H9 (cell line): ENCODE results near the gene PRR23C. TPM values are rescaled to one million over a fixed set of nuclear protein-coding genes. Genes with fewer than 3 reads are reported as not detected.

Experiments
- DNase-seq: peaks from one replicate; pipeline ENCODE4 v3.0.0-alpha.2; 2017
- H2AFZ ChIP-seq: one replicate; pipeline ENCODE4 v1.6.1; 2013; ENCODE audit warnings: mild to moderate bottlenecking, low read length, control low read depth, moderate library complexity
- H2AK5ac ChIP-seq: 2 replicates; pipeline ENCODE4 v1.6.1; 2013; ENCODE audit warnings: low read length, control low read depth, mixed read lengths; ENCODE audit not compliant: insufficient read length
- H2BK120ac ChIP-seq: one replicate; pipeline ENCODE4 v1.6.1; 2013; ENCODE audit warnings: low read depth, mild to moderate bottlenecking, low read length, control low read depth, inconsistent platforms; ENCODE audit not compliant: poor library complexity, severe bottlenecking
- H2BK12ac ChIP-seq: 2 replicates; pipeline ENCODE4 v1.6.1; 2013; ENCODE audit warnings: low read length, control low read depth, mixed read lengths, low read depth; ENCODE audit not compliant: insufficient read length
- H2BK15ac ChIP-seq: 2 replicates; pipeline ENCODE4 v1.6.1; 2013; ENCODE audit warnings: low read depth, low read length, control low read depth
- H2BK20ac ChIP-seq: one replicate; pipeline ENCODE4 v1.6.1; 2013; ENCODE audit warnings: low read depth, mild to moderate bottlenecking, low read length, control low read depth, inconsistent platforms; ENCODE audit not compliant: poor library complexity, severe bottlenecking
- H2BK5ac ChIP-seq: 2 replicates; pipeline ENCODE4 v1.6.1; 2013; ENCODE audit warnings: low read length, control low read depth, mixed read lengths; ENCODE audit not compliant: insufficient read length
- H3K14ac ChIP-seq: 2 replicates; pipeline ENCODE4 v1.6.1; 2013; ENCODE audit warnings: low read length, control low read depth; ENCODE audit not compliant: insufficient read depth
- H3K18ac ChIP-seq: 2 replicates; pipeline ENCODE4 v1.6.1; 2013; ENCODE audit warnings: low read depth, mild to moderate bottlenecking, mixed read lengths, low read length, control low read depth; ENCODE audit not compliant: insufficient read length
- H3K23ac ChIP-seq: 2 replicates; pipeline ENCODE4 v1.6.1; 2013; ENCODE audit warnings: low read length, control low read depth, mixed read lengths, low read depth; ENCODE audit not compliant: insufficient read length
- H3K23me2 ChIP-seq: 2 replicates; pipeline ENCODE4 v1.6.1; 2013; ENCODE audit warnings: low read depth, mild to moderate bottlenecking, mixed read lengths, low read length, control low read depth; ENCODE audit not compliant: insufficient read length, poor library complexity, severe bottlenecking
- H3K27ac ChIP-seq: 2 replicates; pipeline ENCODE4 v1.5.1; 2013; ENCODE audit warnings: low read length, control low read depth, mixed read lengths, low read depth; ENCODE audit not compliant: insufficient read length
- H3K27me3 ChIP-seq: 2 replicates; pipeline ENCODE4 v1.6.1; 2013; ENCODE audit warnings: low read length, control low read depth, inconsistent platforms; ENCODE audit not compliant: insufficient read depth
- H3K4ac ChIP-seq: 2 replicates; pipeline ENCODE4 v1.6.1; 2013; ENCODE audit warnings: low read depth, mild to moderate bottlenecking, control low read depth, inconsistent platforms, low read length, moderate library complexity
- H3K4me1 ChIP-seq: 2 replicates; pipeline ENCODE4 v1.6.1; 2013; ENCODE audit warnings: low read length, control low read depth, inconsistent platforms; ENCODE audit not compliant: insufficient read depth
- H3K4me2 ChIP-seq: 2 replicates; pipeline ENCODE4 v1.6.1; 2013; ENCODE audit warnings: low read length, control low read depth, mixed read lengths; ENCODE audit not compliant: insufficient read length, insufficient read depth
- H3K56ac ChIP-seq: 2 replicates; pipeline ENCODE4 v1.6.1; 2013; ENCODE audit warnings: low read depth, mild to moderate bottlenecking, mixed read lengths, low read length, control low read depth; ENCODE audit not compliant: insufficient read length
- H3K79me1 ChIP-seq: 2 replicates; pipeline ENCODE4 v1.6.1; 2013; ENCODE audit warnings: low read depth, mild to moderate bottlenecking, moderate library complexity, low read length, control low read depth, inconsistent platforms; ENCODE audit not compliant: insufficient read depth, poor library complexity, severe bottlenecking
- H3K79me2 ChIP-seq: 2 replicates; pipeline ENCODE4 v1.6.1; 2013; ENCODE audit warnings: low read length, control low read depth, inconsistent platforms; ENCODE audit not compliant: insufficient read depth
- H3K9ac ChIP-seq: 2 replicates; pipeline ENCODE4 v1.6.1; 2013; ENCODE audit warnings: low read length, control low read depth, mixed read lengths; ENCODE audit not compliant: insufficient read length; ENCODE audit errors: extremely low read depth
- H3K9me3 ChIP-seq: one replicate; pipeline ENCODE4 v1.6.1; 2013; ENCODE audit warnings: low read depth, low read length, inconsistent platforms; ENCODE audit not compliant: control insufficient read depth
- H3T11ph ChIP-seq: one replicate; pipeline ENCODE4 v1.6.1; 2013; ENCODE audit warnings: mild to moderate bottlenecking, low read length, control low read depth, inconsistent platforms
- H4K20me1 ChIP-seq: one replicate; pipeline ENCODE4 v1.6.1; 2013; ENCODE audit not compliant: control insufficient read depth, insufficient read length, insufficient read depth
- H4K5ac ChIP-seq: 2 replicates; pipeline ENCODE4 v1.6.1; 2013; ENCODE audit warnings: low read depth, mild to moderate bottlenecking, mixed read lengths, low read length, control low read depth; ENCODE audit not compliant: insufficient read length
- H4K8ac ChIP-seq: replicated peaks from 2 replicates; pipeline ENCODE4 v1.6.1; 2013; ENCODE audit warnings: low read length, control low read depth, mixed read lengths, low read depth; ENCODE audit not compliant: insufficient read length
- H4K91ac ChIP-seq: 2 replicates; pipeline ENCODE4 v1.6.1; 2013; ENCODE audit warnings: low read depth, mild to moderate bottlenecking, moderate library complexity, mixed read lengths, low read length, control low read depth; ENCODE audit not compliant: insufficient read length
- H3K27ac Mint-ChIP-seq, 3 experiments: 2 replicates in 2 of 3; 3 replicates in 1 of 3; pipeline ENCODE4 v1.8.0; 2020 to 2021; ENCODE audit warnings: mixed read lengths in 3 of 3, mild to moderate bottlenecking in 1 of 3, moderate library complexity in 1 of 3
- H3K27me3 Mint-ChIP-seq: 2 replicates; pipeline ENCODE4 v1.8.0; 2021; ENCODE audit warnings: low read depth, mild to moderate bottlenecking, moderate library complexity, mixed read lengths
- H3K36me3 Mint-ChIP-seq, 3 experiments: 2 replicates in 2 of 3; 3 replicates in 1 of 3; pipeline ENCODE4 v1.8.0; 2020 to 2021; ENCODE audit warnings: low read depth in 3 of 3, mixed read lengths in 3 of 3; ENCODE audit not compliant: insufficient read depth in 1 of 3
- H3K4me1 Mint-ChIP-seq, 2 experiments: 2 replicates each; pipeline ENCODE4 v1.8.0; 2020; ENCODE audit warnings: mixed read lengths in 2 of 2
- H3K4me3 Mint-ChIP-seq, 2 experiments: 2 replicates in 1 of 2; 3 replicates in 1 of 2; pipeline ENCODE4 v1.8.0; 2020 to 2021; ENCODE audit warnings: mild to moderate bottlenecking in 2 of 2, mixed read lengths in 2 of 2, moderate library complexity in 1 of 2
- H3K9me3 Mint-ChIP-seq, 2 experiments: 2 replicates in 1 of 2; 3 replicates in 1 of 2; pipeline ENCODE4 v1.8.0; 2020; ENCODE audit warnings: mild to moderate bottlenecking in 2 of 2, mixed read lengths in 2 of 2, moderate library complexity in 1 of 2
- CTCF ChIP-seq: fragments of 200-600 bp; sonication (generic); conservative IDR thresholded peaks from 3 replicates; pipeline ENCODE4 v1.8.0; 2021; ENCODE audit warnings: antibody characterized with exemption, mild to moderate bottlenecking
- WGBS: extraction: QIAGEN DNeasy Blood & Tissue Kit; methylation state at CpG from one replicate; pipeline ENCODE4 v1.1.7; 2013; ENCODE audit warnings: missing lambda C conversion rate, low lambda C conversion rate, mixed read lengths; ENCODE audit not compliant: insufficient read length; ENCODE audit errors: extremely low coverage; 5-methylcytosine and 5-hydroxymethylcytosine counted together
- total RNA-seq: library from RNA; stranded (reverse); gene quantifications from 2 replicates; pipeline ENCODE4 v1.2.1, GENCODE V29; 2021

PRR23C gene
- total RNA-seq, 1 experiment from 2014 or later, result not detected

DNA sequence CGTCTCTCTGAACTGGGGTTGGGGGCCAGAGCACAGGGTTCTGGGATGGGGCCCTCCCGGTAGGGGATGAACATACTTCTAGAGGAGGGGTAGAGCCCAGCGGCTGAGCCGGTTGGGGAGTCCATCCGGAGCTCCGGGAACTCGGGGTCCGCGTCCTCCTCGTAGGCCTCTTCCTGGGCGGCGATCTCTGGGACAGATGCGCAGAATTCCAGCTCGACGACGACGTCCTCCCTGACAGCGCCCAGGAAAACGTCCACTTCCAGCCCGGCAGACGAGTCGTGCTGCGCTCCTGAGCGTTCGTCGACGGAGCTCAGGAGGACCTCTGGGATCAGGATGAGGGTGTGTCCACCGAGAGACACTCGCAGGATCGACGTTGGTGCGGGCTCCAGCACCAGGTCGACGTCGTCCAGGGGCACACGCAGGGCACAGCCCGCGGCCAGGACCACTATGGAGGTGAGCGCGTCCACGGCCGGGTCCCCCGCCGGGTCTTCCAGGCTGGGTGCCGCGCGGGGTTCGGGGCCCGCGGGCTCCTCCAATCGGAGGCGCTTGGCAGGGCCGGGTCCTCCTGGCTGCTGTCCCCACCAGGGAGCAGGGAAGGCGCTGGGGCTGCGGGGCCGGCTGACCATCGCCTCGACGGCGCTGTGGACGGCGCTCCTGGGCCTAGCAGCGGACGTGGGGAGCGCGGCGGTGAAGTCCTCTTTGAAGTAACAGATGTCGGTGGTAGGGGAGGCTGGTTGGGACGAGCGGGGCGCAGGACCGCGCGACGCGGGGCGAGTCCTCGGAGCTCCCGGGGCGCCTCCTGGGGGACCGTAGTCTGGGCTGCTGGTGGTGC, 24.4 kb downstream of the PRR23C start:
- H2AFZ ChIP-seq, result no peak overlapping the region
- no peak overlapping the region for H2BK12ac ChIP-seq
- H3K27me3 ChIP-seq, result no peaks in the 10 kb centered on the region
- H3K4me1 Mint-ChIP-seq, result no peaks in the 10 kb centered on the region
- no peaks in the 10 kb centered on the region for H4K20me1 ChIP-seq
- H2BK120ac ChIP-seq, result no peak overlapping the region
- no peak overlapping the region for H3K18ac ChIP-seq
- H3K23me2 ChIP-seq, result peaks cover 2% of the 10 kb centered on the region
- H3K23ac ChIP-seq, result no peak overlapping the region
- no peaks in the 10 kb centered on the region for H3K4me1 ChIP-seq
- H2BK5ac ChIP-seq, result no peak overlapping the region
- H3K4ac ChIP-seq, result no peak overlapping the region
- no peak overlapping the region for H4K91ac ChIP-seq
- H3K79me1 ChIP-seq, result no peaks in the 10 kb centered on the region
- H3K79me2 ChIP-seq, result no peaks in the 10 kb centered on the region
- no peak overlapping the region for H2AK5ac ChIP-seq
- no CpG with 5 or more reads among the region's 81 CpGs for WGBS
- no peak overlapping the region for H4K5ac ChIP-seq
- no peak for DNase-seq
- H3K9me3 ChIP-seq, result no peaks in the 10 kb centered on the region
- no peak overlapping the region for H3T11ph ChIP-seq
- H3K27me3 Mint-ChIP-seq, result peaks cover 1% of the 10 kb centered on the region
- H3K56ac ChIP-seq, result no peak overlapping the region
- peaks cover 0 to 7% (median 4%) of the 10 kb centered on the region in 3 experiments; a peak in 3 of 7 replicates for H3K36me3 Mint-ChIP-seq
- no peak overlapping the region for H3K27ac ChIP-seq
- no peak overlapping the region for H3K4me3 Mint-ChIP-seq
- no peak for TF ChIP-seq CTCF
- peaks cover 6 to 14% of the 10 kb centered on the region in 2 experiments; a peak in 4 of 5 replicates for H3K9me3 Mint-ChIP-seq
- H2BK15ac ChIP-seq, result no peak overlapping the region
- no peak overlapping the region for H4K8ac ChIP-seq
- no peak overlapping the region for H3K9ac ChIP-seq
- no peak overlapping the region for H3K27ac Mint-ChIP-seq
- no peak overlapping the region for H2BK20ac ChIP-seq
- H3K4me2 ChIP-seq, result no peak overlapping the region
- no peak overlapping the region for H3K14ac ChIP-seq
